Activated CD8-positive, alpha-beta memory T cell treated with anti-CD3 and anti-CD28 coated beads, Interleukin-2, amount 50 U/mL, for 4 hours (primary cell): Measurements from ENCODE around the gene FLT3LG.
"Not testable (repeated sequence)": the region's sequence is repeated elsewhere in the genome, so short reads cannot be mapped to it uniquely, and the experiment has no call there.

ENCODE experiments used
- DNase-seq: peaks from one replicate; pipeline ENCODE4 v3.0.0-alpha.2; 2020

Gene FLT3LG

GRCh38 chr19:49463960-49464740 is 9.9 kb upstream of the FLT3LG start:
- DNase-seq: no peak

- no peak for DNase-seq
These were observed 8.6 kb upstream of the FLT3LG start for GRCh38 chr19:49465371-49465770.

- no peak for DNase-seq
These were observed 5.8 kb upstream of the FLT3LG start for GRCh38 chr19:49468199-49468598.

GRCh38 chr19:49468746-49469447 is 5.1 kb upstream of the FLT3LG start:
- peak; percentile 60 for DNase-seq

GRCh38 chr19:49469828-49470614 is 4.0 kb upstream of the FLT3LG start:
- peak; percentile 73 for DNase-seq

GRCh38 chr19:49470615-49470978 is 3.4 kb upstream of the FLT3LG start:
- no peak for DNase-seq

- no peak for DNase-seq
These were observed 1.1 kb upstream of the FLT3LG start for GRCh38 chr19:49472936-49473335.

- not testable (repeated sequence) for DNase-seq
These were observed 531 bp upstream of the FLT3LG start for GRCh38 chr19:49473501-49473867.

- DNase-seq: no peak
These were observed 518 bp downstream of the FLT3LG start for GRCh38 chr19:49474542-49474924.

GRCh38 chr19:49475191-49475917 is 1.3 kb downstream of the FLT3LG start:
- DNase-seq: no peak

- peak; percentile 63 for DNase-seq
These were observed 2.2 kb downstream of the FLT3LG start for GRCh38 chr19:49475995-49476880.

- no peak for DNase-seq
These were observed 6.1 kb downstream of the FLT3LG start for GRCh38 chr19:49479975-49480628.

GRCh38 chr19:49481020-49481683 is 7.1 kb downstream of the FLT3LG start:
- DNase-seq: no peak

- DNase-seq: no peak
These were observed 12.2 kb downstream of the FLT3LG start for GRCh38 chr19:49486232-49486631.

- DNase-seq: no peak
These were observed 12.8 kb downstream of the FLT3LG start for GRCh38 chr19:49486710-49487276.

GRCh38 chr19:49487277-49488045 is 13.4 kb downstream of the FLT3LG start, which contains the start of gene RPL13A:
Gene RPL13A (plus strand): TSS chr19:49487608. CDS start chr19:49487630, 22 bp downstream.
- peak; percentile 100 for DNase-seq

- no peak for DNase-seq
These were observed 14.2 kb downstream of the FLT3LG start for GRCh38 chr19:49488046-49488862.

GRCh38 chr19:49488863-49489537 is 15.0 kb downstream of the FLT3LG start:
- no peak for DNase-seq
